Prostate gland (tissue), 2 donors: ENCODE data around the gene OTUD4. TPM values are rescaled to one million over a fixed set of nuclear protein-coding genes. Genes with fewer than 3 reads are reported as not detected.
A peak's percentile ranks its signal among the peaks of the same experiment; 100 is the strongest.
"Not testable (repeated sequence)": the region's sequence is repeated elsewhere in the genome, so short reads cannot be mapped to it uniquely, and the experiment has no call there.

Experiments used
- DNase-seq: peaks from one replicate; pipeline ENCODE4 v3.0.0-alpha.2; 2019; ENCODE audit warnings: low spot score
- H3K27ac ChIP-seq, 2 donors: fragments of 200-600 bp; sonication (generic); 2 replicates each; pipeline ENCODE4 v1.5.1; 2017 to 2019
- H3K27me3 ChIP-seq: fragments of 200-600 bp; sonication (generic); replicated peaks from 2 replicates; pipeline ENCODE4 v1.5.1; 2019; ENCODE audit not compliant: insufficient read depth
- H3K36me3 ChIP-seq, 2 donors: fragments of 200-600 bp; sonication (generic); 1 replicate in 1 of 2; 2 replicates in 1 of 2; pipeline versions ENCODE4 v1.5.1 to v1.8.1; 2017 to 2019
- H3K4me1 ChIP-seq: fragments of 200-600 bp; sonication (generic); replicated peaks from 2 replicates; pipeline ENCODE4 v1.5.1; 2019
- H3K4me3 ChIP-seq, 2 donors: fragments of 200-600 bp; sonication (generic); 2 replicates each; pipeline ENCODE4 v1.5.1; 2017 to 2019
- H3K9me3 ChIP-seq: fragments of 200-600 bp; sonication (generic); 2 replicates; pipeline ENCODE4 v1.5.1; 2017
- POLR2A ChIP-seq: fragments of 450-650 bp; IDR thresholded peaks from one replicate; pipeline ENCODE4 v1.6.1; 2016; ENCODE audit warnings: antibody characterized with exemption, mild to moderate bottlenecking
- POLR2AphosphoS5 ChIP-seq: sonication (generic); formaldehyde crosslinking; IDR thresholded peaks from one replicate; pipeline ENCODE4 v1.6.1; 2017; ENCODE audit warnings: antibody characterized with exemption
- WGBS: methylation state at CpG from one replicate; pipeline ENCODE4 v1.1.5; 2018; 5-methylcytosine and 5-hydroxymethylcytosine counted together
- intact Hi-C: fragments of 100-400 bp; cut with DNase I; formaldehyde crosslinking; loops from one replicate; pipeline ENCODE4 v1.14.2; 2022
- total RNA-seq, 2 donors: library from RNA; depleted of rRNA; stranded (reverse); fragments of >200 nt; gene quantifications; one replicate each; pipeline ENCODE4 v1.1.0, GENCODE V29; 2016
- TF ChIP-seq, protein P1 (sequence below), 4 experiments: fragments of 200-600 bp in 2 of 4; fragments of 450-650 bp in 2 of 4; sonication (generic) in 2 of 4; IDR thresholded peaks; 1 replicate in 3 of 4; 2 replicates in 1 of 4; pipeline ENCODE4 v1.5.1; 2016 to 2019; ENCODE audit warnings: antibody characterized with exemption in 4 of 4, mild to moderate bottlenecking in 2 of 4, moderate library complexity in 2 of 4

OTUD4 gene
- total RNA-seq, 2 donors from 2014 or later: 22.2 to 43.2 TPM

DNA sequence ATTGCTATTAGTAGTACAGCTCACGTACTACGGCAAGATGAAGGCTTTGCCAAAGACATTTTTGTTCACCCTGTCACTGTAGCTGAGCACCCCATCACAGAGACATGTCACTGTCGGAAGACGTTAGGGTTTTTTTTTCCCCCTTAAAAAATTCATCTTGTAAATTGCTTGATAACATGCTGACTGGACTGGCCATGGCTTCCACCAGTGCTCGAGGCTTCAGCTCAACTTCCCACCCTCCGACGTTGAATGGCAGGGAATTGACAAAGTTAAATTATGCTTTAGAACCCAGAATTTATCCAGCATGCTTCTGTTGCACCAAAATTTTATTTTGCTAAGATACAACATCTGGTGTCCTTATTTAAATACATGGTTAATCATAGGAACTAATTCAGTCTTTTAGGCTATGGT, 707 bp upstream of the OTUD4 start:
- Histone ChIP-seq H3K4me1 (no peaks in the 10 kb centered on the region), H3K36me3 (no peaks in the 10 kb centered on the region), H3K27me3 (no peaks in the 10 kb centered on the region), H3K4me3 (peak overlapping the region; percentile 60 to 87), H3K9me3 (no peaks in the 10 kb centered on the region), H3K27ac (peak overlapping the region; percentile 95 to 96)
- TF ChIP-seq POLR2AphosphoS5: no peak
- TF ChIP-seq, protein P1, sequence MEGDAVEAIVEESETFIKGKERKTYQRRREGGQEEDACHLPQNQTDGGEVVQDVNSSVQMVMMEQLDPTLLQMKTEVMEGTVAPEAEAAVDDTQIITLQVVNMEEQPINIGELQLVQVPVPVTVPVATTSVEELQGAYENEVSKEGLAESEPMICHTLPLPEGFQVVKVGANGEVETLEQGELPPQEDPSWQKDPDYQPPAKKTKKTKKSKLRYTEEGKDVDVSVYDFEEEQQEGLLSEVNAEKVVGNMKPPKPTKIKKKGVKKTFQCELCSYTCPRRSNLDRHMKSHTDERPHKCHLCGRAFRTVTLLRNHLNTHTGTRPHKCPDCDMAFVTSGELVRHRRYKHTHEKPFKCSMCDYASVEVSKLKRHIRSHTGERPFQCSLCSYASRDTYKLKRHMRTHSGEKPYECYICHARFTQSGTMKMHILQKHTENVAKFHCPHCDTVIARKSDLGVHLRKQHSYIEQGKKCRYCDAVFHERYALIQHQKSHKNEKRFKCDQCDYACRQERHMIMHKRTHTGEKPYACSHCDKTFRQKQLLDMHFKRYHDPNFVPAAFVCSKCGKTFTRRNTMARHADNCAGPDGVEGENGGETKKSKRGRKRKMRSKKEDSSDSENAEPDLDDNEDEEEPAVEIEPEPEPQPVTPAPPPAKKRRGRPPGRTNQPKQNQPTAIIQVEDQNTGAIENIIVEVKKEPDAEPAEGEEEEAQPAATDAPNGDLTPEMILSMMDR (IDR thresholded peaks at IDR 0.05): no peak
- TF ChIP-seq POLR2A: no peak
- no peak for DNase-seq
- 4% methylated on average over 7 of the region's 7 CpGs for WGBS
- intact Hi-C loops: loop anchor here (5.0 kb wide), 1 partner anchor 436 kb away; the partner anchor contains the start of gene MMAA

DNA sequence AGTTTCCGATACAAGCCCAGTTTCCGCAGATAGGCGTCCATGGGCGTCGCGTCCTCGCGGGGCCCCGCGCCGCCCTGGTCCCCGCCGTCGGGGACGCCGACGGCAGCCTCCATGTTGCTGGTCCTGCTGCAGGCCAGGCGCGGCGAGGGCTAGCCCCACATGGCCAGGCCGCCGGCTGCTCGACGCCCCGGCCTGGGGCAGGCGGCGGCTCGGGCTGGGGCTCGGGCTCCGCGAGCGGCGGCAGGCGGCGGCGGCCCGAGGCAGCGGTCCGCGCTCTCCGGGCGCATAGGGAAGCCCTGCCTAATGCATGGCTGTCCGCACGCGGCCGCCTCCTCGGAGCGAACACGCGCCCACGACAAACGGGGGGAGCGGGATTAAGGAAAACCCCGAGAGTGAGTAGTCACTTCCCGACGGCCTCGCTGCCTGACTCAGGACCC, 510 bp downstream of the OTUD4 start:
- intact Hi-C loops: loop anchor here (5.0 to 10.0 kb wide), 3 partner anchors 302 to 755 kb away; partner anchors contain the start of genes MMAA, SMAD1 and ZNF827
- not testable (repeated sequence) for H3K9me3 ChIP-seq, H3K4me1 ChIP-seq, H3K27me3 ChIP-seq, H3K36me3 ChIP-seq, DNase-seq
- Histone ChIP-seq H3K4me3 (peak overlapping the region; percentile 60 to 87), H3K27ac (peak overlapping the region; percentile 95 to 96)
- 0% methylated on average over 57 of the region's 57 CpGs for WGBS

DNA sequence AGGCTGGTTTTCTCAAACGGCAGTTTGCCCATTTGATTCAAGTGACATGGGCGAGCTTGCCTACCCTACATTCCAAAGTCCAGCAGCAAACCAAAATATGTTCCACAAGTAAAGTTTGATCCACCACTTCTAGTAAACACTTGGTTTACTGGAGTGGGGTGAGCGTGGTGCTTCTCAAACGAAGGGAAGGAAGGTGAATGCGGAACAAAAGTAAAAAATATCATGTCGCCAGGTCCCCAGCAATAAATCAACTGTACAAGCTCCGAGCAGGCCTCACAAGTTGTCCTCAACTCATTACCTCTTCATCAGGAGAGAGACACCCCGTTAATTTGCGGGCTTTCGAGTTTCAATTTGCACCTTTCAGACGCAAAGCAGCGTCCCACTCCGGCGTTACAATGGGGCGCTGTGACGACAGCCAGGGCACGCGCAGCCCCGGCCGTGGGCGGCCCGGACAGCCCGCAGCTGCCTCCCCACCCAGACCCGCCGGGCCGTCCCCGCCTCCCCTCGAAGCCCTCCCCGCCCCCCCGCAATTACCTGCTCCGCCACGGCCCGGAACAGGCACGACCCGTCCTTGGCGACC, 1.0 kb downstream of the OTUD4 start:
- H3K27ac ChIP-seq: peak overlapping the region; percentile 95 to 96
- no peaks in the 10 kb centered on the region for H3K27me3 ChIP-seq
- intact Hi-C loops: loop anchor here (5.0 to 10.0 kb wide), 2 partner anchors 303 to 755 kb away; partner anchors contain the start of genes SMAD1 and ZNF827
- no peaks in the 10 kb centered on the region for H3K4me1 ChIP-seq
- WGBS: 0% methylated on average over 34 of the region's 36 CpGs
- peak; percentile 71 for DNase-seq
- TF ChIP-seq, protein P1 (IDR thresholded peaks at IDR 0.05): no peak
- TF ChIP-seq POLR2AphosphoS5 (peak; percentile 49), POLR2A (peak; percentile 52)
- H3K9me3 ChIP-seq: no peaks in the 10 kb centered on the region
- H3K36me3 ChIP-seq: no peaks in the 10 kb centered on the region
- peak overlapping the region; percentile 60 to 87 for H3K4me3 ChIP-seq

DNA sequence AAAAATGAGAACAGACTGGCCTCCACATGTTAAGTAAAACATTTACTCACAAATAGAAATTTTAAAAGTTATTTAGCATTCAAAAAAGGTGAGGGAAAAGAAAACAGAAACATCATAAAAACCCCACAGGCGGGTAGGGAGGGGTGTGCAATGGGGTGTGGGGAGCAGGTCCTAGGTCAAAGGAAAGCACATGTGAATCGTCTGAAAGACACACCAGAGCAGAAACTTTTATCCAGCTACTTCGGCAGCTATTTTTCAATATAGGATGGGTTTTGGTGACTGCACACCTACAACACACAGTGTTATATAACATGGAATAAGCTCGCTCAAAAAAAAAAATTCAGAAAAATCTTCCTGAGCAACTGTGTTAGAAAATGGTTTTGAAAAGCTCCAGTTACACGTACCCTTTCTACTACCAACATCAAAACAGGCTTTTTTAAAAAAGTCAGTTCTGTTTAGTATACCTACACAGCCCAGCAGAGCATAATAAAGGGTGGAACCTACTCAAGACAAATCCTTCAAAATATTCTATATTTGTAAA, 1.6 kb downstream of the OTUD4 start:
- peak overlapping the region; percentile 95 to 96 for H3K27ac ChIP-seq
- no peaks in the 10 kb centered on the region for H3K9me3 ChIP-seq
- no peak for DNase-seq
- no peaks in the 10 kb centered on the region for H3K4me1 ChIP-seq
- H3K27me3 ChIP-seq: no peaks in the 10 kb centered on the region
- 2% methylated on average over 5 of the region's 5 CpGs for WGBS
- no peak for TF ChIP-seq POLR2AphosphoS5
- TF ChIP-seq, protein P1 (IDR thresholded peaks at IDR 0.05): no peak
- no peak for TF ChIP-seq POLR2A
- peak overlapping the region; percentile 60 to 87 for H3K4me3 ChIP-seq
- no peaks in the 10 kb centered on the region for H3K36me3 ChIP-seq
- intact Hi-C loops: loop anchor here (5.0 to 10.0 kb wide), 2 partner anchors 303 to 756 kb away; partner anchors contain the start of genes SMAD1 and ZNF827

DNA sequence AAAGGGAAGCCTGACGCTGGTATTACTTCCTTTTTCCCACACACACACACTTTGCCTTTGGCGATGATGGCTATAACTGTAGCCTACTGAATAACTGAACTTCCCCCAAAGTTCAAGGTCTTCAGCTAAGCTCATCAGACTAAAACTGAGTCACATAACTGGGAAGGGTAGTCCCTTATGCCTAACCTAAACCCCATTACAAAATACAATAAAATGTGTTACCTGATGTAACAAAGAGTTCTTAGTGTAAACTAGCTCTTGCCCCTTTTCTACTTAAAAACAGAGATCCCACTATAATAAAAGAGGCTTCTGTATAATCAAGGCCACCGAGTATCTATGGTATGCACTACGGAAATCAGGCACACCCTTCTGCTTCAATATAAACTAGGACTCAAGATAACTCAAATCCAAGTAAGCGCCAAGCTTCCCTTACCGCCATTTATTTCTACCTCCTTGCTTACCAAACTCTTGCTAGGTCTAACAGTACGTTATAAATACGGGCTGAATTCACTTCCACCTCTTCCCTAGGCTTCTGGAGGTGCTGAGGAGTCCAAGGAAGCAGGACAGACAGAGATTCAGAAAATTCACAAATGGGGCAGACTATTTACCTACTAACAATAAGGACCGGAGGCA, 2.4 kb downstream of the OTUD4 start:
- intact Hi-C loops: loop anchor here (5.0 to 10.0 kb wide), 2 partner anchors 304 to 757 kb away; partner anchors contain the start of genes SMAD1 and ZNF827
- TF ChIP-seq, protein P1 (IDR thresholded peaks at IDR 0.05): no peak
- TF ChIP-seq POLR2AphosphoS5: no peak
- Histone ChIP-seq H3K27me3 (no peaks in the 10 kb centered on the region), H3K27ac (peak overlapping the region; percentile 95 to 96), H3K4me3 (peak overlapping the region; percentile 60 to 87), H3K36me3 (no peaks in the 10 kb centered on the region), H3K9me3 (no peaks in the 10 kb centered on the region), H3K4me1 (no peaks in the 10 kb centered on the region)
- no peak for DNase-seq
- 19% methylated on average over 9 of the region's 9 CpGs for WGBS
